GM12872 (cell line): ENCODE measurements around the gene HOATZ.

Experiments
- TF ChIP-seq, protein P1 (sequence below): IDR thresholded peaks from 3 replicates; pipeline ENCODE4 v1.5.1; 2011; ENCODE audit warnings: low read depth, mild to moderate bottlenecking, low read length, moderate library complexity; ENCODE audit not compliant: insufficient read depth

Gene HOATZ

DNA sequence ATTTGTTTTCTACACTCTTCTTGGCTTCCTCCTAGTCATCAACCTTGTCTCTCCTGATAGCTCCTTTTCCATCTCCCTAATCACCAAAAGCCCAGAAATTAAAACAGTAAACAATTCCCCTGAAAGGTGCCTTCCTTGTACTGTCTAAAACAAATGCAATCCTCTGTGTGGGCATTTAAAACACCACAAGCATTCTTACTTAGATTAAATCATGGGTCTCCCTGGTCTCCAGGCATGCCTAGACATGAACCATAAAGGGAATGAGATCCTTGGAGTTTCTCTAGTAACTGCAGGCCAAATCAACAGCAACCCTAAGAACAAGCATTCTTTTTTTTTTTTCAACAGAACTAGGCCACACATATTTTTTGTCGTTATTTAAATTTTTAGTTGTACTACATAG is 4.3 kb upstream of the HOATZ start:
- TF ChIP-seq, protein P1, sequence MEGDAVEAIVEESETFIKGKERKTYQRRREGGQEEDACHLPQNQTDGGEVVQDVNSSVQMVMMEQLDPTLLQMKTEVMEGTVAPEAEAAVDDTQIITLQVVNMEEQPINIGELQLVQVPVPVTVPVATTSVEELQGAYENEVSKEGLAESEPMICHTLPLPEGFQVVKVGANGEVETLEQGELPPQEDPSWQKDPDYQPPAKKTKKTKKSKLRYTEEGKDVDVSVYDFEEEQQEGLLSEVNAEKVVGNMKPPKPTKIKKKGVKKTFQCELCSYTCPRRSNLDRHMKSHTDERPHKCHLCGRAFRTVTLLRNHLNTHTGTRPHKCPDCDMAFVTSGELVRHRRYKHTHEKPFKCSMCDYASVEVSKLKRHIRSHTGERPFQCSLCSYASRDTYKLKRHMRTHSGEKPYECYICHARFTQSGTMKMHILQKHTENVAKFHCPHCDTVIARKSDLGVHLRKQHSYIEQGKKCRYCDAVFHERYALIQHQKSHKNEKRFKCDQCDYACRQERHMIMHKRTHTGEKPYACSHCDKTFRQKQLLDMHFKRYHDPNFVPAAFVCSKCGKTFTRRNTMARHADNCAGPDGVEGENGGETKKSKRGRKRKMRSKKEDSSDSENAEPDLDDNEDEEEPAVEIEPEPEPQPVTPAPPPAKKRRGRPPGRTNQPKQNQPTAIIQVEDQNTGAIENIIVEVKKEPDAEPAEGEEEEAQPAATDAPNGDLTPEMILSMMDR: no peak

DNA sequence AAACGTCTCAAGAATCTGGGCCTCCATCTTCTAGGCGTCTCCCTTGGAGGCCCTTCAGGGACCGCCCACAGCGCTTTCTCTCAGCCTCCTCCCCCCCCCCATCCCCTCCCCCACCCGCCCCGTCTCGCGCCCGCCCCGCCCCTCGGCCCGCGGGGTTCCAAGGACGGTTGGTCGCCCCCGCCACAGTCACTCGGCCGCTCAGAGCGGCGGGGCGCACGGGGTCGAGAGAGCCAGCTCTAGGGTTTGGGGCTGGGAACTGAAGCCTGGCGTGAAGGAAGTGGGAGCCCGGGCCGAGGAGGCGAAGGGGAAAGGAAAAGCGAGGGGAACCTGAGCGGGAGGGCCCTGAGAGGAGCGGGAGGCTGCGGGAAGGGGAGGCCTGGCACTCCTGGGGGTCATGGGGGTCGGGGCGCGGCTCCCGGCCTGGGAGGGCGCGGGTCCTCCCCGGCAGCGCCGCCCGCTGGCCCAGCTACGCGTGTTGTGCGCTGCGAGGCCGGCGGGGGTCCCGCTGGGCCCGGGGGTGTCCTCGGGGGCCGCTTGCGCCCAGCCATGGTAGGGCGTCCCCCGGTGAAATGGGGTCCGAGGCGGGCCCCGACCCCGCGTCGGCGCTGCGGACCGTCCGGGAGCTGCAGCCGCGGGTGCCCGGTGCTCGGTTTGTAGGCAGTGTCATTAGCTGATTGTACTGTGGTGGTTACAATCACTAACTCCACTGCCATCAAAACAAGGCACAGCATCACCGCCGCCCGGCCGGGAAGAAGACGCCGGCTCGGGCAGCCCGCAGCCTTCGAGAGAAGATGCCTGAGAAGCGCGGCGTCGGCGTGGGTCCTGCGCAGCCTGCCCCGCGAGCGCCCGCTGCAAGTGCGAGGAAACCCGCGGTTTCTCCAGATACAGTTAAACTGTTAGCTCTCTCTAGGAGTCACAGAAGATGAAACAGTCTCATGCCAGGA is 2.0 kb upstream of the HOATZ start, which contains the start of gene BTG4:
TSS of gene BTG4 (minus strand) at position 91 of the 944 bp plus-strand sequence. CDS start 13,610 bp downstream, outside the sequence.
- TF ChIP-seq, protein P1: no peak

DNA sequence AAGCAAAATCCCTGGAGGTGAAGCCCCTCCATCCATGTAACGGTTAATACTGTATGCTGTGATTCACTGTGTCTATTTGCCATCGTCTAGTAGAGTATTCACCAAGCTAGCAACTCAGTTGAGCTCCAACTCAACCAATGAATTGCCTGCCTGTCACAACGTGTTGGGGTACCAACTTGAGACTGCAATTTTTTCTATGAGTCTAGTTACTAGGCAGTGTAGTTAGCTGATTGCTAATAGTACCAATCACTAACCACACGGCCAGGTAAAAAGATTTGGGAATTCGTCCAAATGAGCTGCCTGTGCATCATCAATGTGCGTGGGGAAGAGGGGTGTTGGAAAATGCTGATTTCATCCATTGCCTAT is 1.4 kb upstream of the HOATZ start:
- TF ChIP-seq, protein P1: no peak

DNA sequence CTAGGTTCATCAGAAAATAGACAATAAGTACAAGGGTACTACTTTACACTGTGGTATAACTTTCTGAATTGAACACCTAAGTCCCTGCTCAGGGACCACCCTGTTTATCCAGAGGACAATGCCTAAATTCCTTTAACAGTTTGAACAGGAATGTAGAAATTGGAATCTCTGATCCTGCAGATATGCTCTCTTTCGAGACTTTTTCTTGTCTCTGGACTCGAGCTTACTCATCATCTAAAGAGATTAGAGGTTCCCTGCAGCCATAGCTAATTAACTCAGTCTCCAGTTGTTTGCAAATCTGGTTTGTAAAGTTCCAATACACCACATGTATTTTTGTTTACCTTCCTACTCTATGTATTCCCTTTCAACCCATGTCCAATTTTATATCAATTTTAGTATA is 1.0 kb downstream of the HOATZ start:
- TF ChIP-seq, protein P1: no peak

DNA sequence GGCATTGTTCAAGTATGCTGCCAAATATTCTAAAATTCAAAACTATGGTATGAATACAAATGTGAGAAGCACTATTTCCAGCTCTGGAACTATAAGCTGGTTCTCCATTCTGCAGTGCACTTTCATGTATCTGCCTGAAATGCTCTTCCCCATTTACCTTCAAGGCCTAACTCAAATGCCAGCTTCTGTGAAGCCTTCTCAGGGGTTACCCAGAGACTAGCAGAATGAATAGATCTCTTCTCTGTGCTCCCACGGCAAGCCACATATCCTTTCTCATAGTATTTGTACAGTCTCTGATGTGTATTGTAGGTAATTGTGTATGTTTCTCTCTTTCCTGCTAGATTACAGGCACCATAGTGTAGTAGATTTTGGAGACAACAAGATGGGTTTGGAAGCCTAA is 4.1 kb downstream of the HOATZ start:
- TF ChIP-seq, protein P1: no peak

DNA sequence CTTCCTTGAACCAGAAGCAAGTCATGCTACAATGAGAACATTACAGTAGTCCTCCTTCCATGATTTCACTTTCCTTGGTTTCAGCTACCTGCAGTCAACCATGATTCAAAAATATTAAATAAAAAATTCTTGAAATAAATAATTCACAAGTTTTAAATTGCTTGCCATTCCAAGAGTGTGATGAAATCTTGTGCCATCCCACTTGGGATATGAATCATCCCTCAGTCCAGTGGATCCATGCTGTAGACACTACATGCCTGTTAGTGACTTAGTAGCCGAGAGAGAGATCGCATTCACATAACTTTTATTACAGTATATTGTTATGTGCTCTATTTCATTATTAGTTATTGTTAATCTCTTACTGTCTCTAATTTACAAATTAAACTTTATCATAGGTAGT is 6.0 kb downstream of the HOATZ start:
- TF ChIP-seq, protein P1: no peak

DNA sequence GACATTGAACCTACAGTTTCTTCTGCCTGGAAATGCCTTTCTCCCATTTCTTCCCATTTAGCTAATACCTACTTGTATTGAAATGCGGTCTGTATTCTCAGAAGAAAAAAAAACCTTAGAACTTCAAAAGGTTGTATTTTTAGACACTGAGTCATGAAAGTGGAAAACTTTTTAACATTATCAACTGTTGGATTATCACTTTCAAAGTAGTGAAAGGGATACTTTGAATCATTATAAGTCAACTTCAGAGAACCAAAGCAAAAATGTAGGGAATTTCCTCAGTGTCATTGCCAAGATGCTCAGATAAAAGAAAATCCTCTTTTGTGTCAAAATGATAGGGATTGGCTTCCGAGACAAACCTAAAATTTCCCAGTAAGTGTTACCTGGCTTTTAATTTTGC is 6.6 kb downstream of the HOATZ start:
- TF ChIP-seq, protein P1: no peak
